Progenitor cell of endocrine pancreas (in vitro differentiated cells): ENCODE measurements around the gene SND1. TPM values are rescaled to one million over a fixed set of nuclear protein-coding genes. Genes with fewer than 3 reads are reported as not detected.
A peak's percentile ranks its signal among the peaks of the same experiment; 100 is the strongest.

Experiments
- DNase-seq: peaks from one replicate; pipeline ENCODE4 v3.0.0; 2021; ENCODE audit warnings: low spot score; ENCODE audit not compliant: unreplicated experiment
- H3K27ac Mint-ChIP-seq: 2 replicates; pipeline ENCODE4 v1.8.0; 2021; ENCODE audit warnings: mild to moderate bottlenecking, moderate library complexity, mixed read lengths
- H3K27me3 Mint-ChIP-seq: 2 replicates; pipeline ENCODE4 v1.8.0; 2021; ENCODE audit warnings: mixed read lengths
- H3K36me3 Mint-ChIP-seq: 2 replicates; pipeline ENCODE4 v1.8.0; 2022; ENCODE audit warnings: mixed read lengths; ENCODE audit not compliant: insufficient read depth
- H3K4me1 Mint-ChIP-seq: 2 replicates; pipeline ENCODE4 v1.8.0; 2021; ENCODE audit warnings: low read depth, mixed read lengths
- H3K4me3 Mint-ChIP-seq: 2 replicates; pipeline ENCODE4 v1.8.0; 2021; ENCODE audit warnings: low read depth, mild to moderate bottlenecking, moderate library complexity, mixed read lengths
- H3K9me3 Mint-ChIP-seq: 2 replicates; pipeline ENCODE4 v1.8.0; 2021; ENCODE audit warnings: low read depth, mixed read lengths
- total RNA-seq: library from RNA; stranded (reverse); gene quantifications from 2 replicates; pipeline ENCODE4 v1.2.1, GENCODE V29; 2021
- TF ChIP-seq, protein P1 (sequence below): fragments of 200-600 bp; sonication (generic); IDR thresholded peaks from one replicate; pipeline ENCODE4 v1.5.0; 2021; ENCODE audit warnings: antibody characterized with exemption, mild to moderate bottlenecking; ENCODE audit not compliant: unreplicated experiment

Gene SND1
- total RNA-seq, 1 donor from 2014 or later: 213 TPM

DNA sequence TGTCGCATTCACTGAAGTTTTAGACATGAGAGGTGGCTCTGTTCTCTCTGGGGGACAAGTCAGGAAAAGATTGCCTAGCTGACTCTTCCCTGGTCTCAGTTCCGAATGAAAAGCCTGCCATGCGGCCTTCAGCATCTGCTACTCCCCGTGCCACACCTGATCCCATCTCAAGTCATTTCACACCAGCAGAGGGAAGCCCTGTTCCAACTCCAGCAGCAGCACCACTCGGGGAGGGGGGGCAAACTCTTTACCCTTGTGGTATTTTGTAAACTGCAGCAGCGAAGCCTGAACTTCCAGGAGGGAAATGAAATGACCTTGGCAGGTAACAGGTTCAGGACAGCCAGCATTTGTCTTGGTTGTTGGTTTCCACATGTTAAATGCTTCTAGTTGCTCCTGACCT lies 365.5 kb downstream of the SND1 start:
- peaks cover 14% of the 10 kb centered on the region for H3K36me3 Mint-ChIP-seq
- H3K4me3 Mint-ChIP-seq: no peak overlapping the region
- TF ChIP-seq, protein P1, sequence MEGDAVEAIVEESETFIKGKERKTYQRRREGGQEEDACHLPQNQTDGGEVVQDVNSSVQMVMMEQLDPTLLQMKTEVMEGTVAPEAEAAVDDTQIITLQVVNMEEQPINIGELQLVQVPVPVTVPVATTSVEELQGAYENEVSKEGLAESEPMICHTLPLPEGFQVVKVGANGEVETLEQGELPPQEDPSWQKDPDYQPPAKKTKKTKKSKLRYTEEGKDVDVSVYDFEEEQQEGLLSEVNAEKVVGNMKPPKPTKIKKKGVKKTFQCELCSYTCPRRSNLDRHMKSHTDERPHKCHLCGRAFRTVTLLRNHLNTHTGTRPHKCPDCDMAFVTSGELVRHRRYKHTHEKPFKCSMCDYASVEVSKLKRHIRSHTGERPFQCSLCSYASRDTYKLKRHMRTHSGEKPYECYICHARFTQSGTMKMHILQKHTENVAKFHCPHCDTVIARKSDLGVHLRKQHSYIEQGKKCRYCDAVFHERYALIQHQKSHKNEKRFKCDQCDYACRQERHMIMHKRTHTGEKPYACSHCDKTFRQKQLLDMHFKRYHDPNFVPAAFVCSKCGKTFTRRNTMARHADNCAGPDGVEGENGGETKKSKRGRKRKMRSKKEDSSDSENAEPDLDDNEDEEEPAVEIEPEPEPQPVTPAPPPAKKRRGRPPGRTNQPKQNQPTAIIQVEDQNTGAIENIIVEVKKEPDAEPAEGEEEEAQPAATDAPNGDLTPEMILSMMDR: no peak
- H3K9me3 Mint-ChIP-seq: no peaks in the 10 kb centered on the region
- no peak overlapping the region for H3K27ac Mint-ChIP-seq
- H3K27me3 Mint-ChIP-seq: no peaks in the 10 kb centered on the region
- peaks cover 2% of the 10 kb centered on the region for H3K4me1 Mint-ChIP-seq
- no peak for DNase-seq

GRCh38 chr7:128017862-128018845 lies 366.2 kb downstream of the SND1 start:
- Mint-ChIP-seq H3K4me1 (peaks cover 2% of the 10 kb centered on the region), H3K27me3 (no peaks in the 10 kb centered on the region), H3K9me3 (no peaks in the 10 kb centered on the region), H3K4me3 (no peak overlapping the region), H3K36me3 (peaks cover 14% of the 10 kb centered on the region), H3K27ac (no peak overlapping the region)
- DNase-seq: no peak
- TF ChIP-seq, protein P1: no peak

DNA sequence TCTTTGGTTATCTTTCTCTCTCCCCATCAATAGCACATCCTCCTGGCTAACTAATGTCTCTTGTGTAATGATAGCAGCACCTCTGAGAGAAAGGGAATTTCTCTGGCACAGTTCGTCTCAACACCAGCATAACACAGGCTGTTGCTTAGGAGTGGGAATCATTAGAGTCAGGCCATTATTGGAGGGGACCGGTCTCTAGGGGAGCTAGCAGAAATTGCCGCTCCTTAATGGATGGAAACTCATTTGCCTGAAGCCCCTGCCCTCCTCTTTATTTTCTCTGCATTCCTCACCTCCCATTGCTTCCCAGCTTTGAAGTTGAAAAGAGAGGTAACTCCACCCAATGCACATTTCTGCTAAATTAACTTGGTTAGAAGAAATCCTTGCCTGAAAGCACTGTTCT lies 367.3 kb downstream of the SND1 start:
- H3K4me1 Mint-ChIP-seq: peaks cover 2% of the 10 kb centered on the region
- TF ChIP-seq, protein P1: no peak
- H3K27me3 Mint-ChIP-seq: no peaks in the 10 kb centered on the region
- DNase-seq: no peak
- H3K36me3 Mint-ChIP-seq: peaks cover 14% of the 10 kb centered on the region
- no peaks in the 10 kb centered on the region for H3K9me3 Mint-ChIP-seq
- no peak overlapping the region for H3K4me3 Mint-ChIP-seq
- no peak overlapping the region for H3K27ac Mint-ChIP-seq

DNA sequence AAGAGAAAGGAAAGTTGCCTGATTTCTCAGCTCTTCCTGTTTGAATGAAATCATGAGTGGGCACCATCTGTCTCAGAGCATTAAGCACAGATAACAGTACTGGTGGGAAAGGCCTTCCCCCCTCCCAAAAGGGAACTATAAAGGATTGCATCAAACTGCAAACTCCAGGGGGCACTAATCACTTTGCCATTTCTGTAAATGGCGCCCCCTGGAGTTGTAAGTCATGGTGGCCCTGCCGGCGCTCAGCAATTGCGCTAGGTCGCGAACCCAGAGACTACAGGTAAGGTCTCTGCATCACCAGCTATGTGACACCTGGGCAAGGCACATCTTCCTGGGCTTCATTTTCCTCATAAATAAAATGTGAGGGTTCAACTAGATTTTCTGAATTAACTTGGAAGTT lies 368.2 kb downstream of the SND1 start:
- DNase-seq: no peak
- peaks cover 2% of the 10 kb centered on the region for H3K4me1 Mint-ChIP-seq
- no peaks in the 10 kb centered on the region for H3K9me3 Mint-ChIP-seq
- no peak overlapping the region for H3K4me3 Mint-ChIP-seq
- H3K36me3 Mint-ChIP-seq: peaks cover 14% of the 10 kb centered on the region
- TF ChIP-seq, protein P1: peak; percentile 32
- H3K27ac Mint-ChIP-seq: no peak overlapping the region
- H3K27me3 Mint-ChIP-seq: no peaks in the 10 kb centered on the region

DNA sequence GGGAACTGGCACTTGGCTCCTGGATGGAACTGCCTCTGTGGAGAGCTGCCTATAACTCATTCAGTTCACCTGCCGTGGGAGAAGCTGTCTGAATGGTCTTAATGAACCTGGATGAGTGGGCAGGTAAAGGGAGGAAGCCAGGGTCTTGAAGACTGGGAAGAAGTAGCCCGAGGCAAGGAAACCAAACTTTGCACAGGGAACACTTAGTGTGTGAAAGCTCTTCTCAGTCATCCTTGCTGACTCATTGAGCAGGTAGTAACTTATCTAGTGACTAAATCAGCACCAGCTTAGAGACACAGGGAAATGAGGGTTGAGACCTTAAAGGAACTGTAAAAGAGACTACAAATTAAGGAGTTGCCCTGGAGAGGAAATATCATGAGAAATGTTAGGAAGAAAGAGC lies 369.4 kb downstream of the SND1 start:
- no peaks in the 10 kb centered on the region for H3K27me3 Mint-ChIP-seq
- TF ChIP-seq, protein P1: no peak
- peak overlapping the region; percentile 22 for H3K27ac Mint-ChIP-seq
- DNase-seq: no peak
- peaks cover 2% of the 10 kb centered on the region for H3K4me1 Mint-ChIP-seq
- H3K9me3 Mint-ChIP-seq: no peaks in the 10 kb centered on the region
- no peak overlapping the region for H3K4me3 Mint-ChIP-seq
- H3K36me3 Mint-ChIP-seq: peaks cover 14% of the 10 kb centered on the region
